Naive thymus-derived CD4-positive, alpha-beta T cell (primary cell): Measurements from ENCODE around the gene TSGA10. TPM values are rescaled to one million over a fixed set of nuclear protein-coding genes. Genes with fewer than 3 reads are reported as not detected.
"Not testable (repeated sequence)": the region's sequence is repeated elsewhere in the genome, so short reads cannot be mapped to it uniquely, and the experiment has no call there.

Experiments
- ATAC-seq: fragments of 150-1000 bp; cut with Tn5 transposase; 2 replicates; pipeline ENCODE4 v1.10.0; 2021; ENCODE audit warnings: mild to moderate bottlenecking, moderate library complexity
- CTCF ChIA-PET: fragments of 350-600 bp; sonication (Branson Sonifier 250); formaldehyde crosslinking; loops from one replicate; lab custom pipeline; 2021; ENCODE audit warnings: antibody characterized with exemption; lab: Charles Lee
- POLR2A ChIA-PET: fragments of 350-600 bp; sonication (Branson Sonifier 250); formaldehyde crosslinking; loops from one replicate; lab custom pipeline; 2021; ENCODE audit warnings: antibody characterized with exemption, inconsistent platforms; lab: Charles Lee
- DNase-seq, 9 donors: peaks; one replicate each; pipeline versions ENCODE4 v3.0.0 to v3.0.0-alpha.2; 2020 to 2022; ENCODE audit warnings: mixed read lengths in 1 of 9
- H3K27ac ChIP-seq: one replicate; pipeline ENCODE4 v1.7.0; 2013; ENCODE audit warnings: mild to moderate bottlenecking, low read depth, low read length, moderate library complexity
- H3K27me3 ChIP-seq, 2 donors: one replicate each; pipeline ENCODE4 v1.7.0; 2013; ENCODE audit warnings: low read length in 2 of 2, mild to moderate bottlenecking in 2 of 2, moderate library complexity in 2 of 2; ENCODE audit not compliant: control insufficient read depth in 2 of 2, insufficient read depth in 2 of 2
- H3K36me3 ChIP-seq, 3 experiments: 1 replicate in 2 of 3; 2 replicates in 1 of 3; pipeline ENCODE4 v1.7.0; 2013; ENCODE audit warnings: low read length in 3 of 3, mild to moderate bottlenecking in 3 of 3, moderate library complexity in 1 of 3; ENCODE audit not compliant: insufficient read depth in 3 of 3, control insufficient read depth in 2 of 3
- H3K4me1 ChIP-seq, 2 donors: one replicate each; pipeline ENCODE4 v1.7.0; 2013; ENCODE audit warnings: low read length in 2 of 2, mild to moderate bottlenecking in 2 of 2, moderate library complexity in 1 of 2; ENCODE audit not compliant: control insufficient read depth in 2 of 2, insufficient read depth in 2 of 2
- H3K4me3 ChIP-seq: 2 replicates; pipeline ENCODE4 v1.7.0; 2013; ENCODE audit warnings: mild to moderate bottlenecking, low read length
- H3K9me3 ChIP-seq, 3 experiments: 1 replicate in 2 of 3; 2 replicates in 1 of 3; pipeline ENCODE4 v1.7.0; 2013; ENCODE audit warnings: low read length in 3 of 3; ENCODE audit not compliant: control insufficient read depth in 2 of 3
- H3K27ac Mint-ChIP-seq, 9 donors: one replicate each; pipeline ENCODE4 v1.8.0; 2020 to 2022; ENCODE audit warnings: mixed read lengths in 9 of 9, mild to moderate bottlenecking in 8 of 9, moderate library complexity in 5 of 9, inconsistent platforms in 2 of 9
- H3K27me3 Mint-ChIP-seq, 5 donors: one replicate each; pipeline ENCODE4 v1.8.0; 2021 to 2022; ENCODE audit warnings: mixed read lengths in 5 of 5, mild to moderate bottlenecking in 1 of 5
- H3K36me3 Mint-ChIP-seq, 5 donors: one replicate each; pipeline ENCODE4 v1.8.0; 2020 to 2022; ENCODE audit warnings: mixed read lengths in 5 of 5, mild to moderate bottlenecking in 3 of 5, inconsistent platforms in 1 of 5
- H3K4me1 Mint-ChIP-seq, 7 donors: one replicate each; pipeline ENCODE4 v1.8.0; 2020 to 2022; ENCODE audit warnings: mixed read lengths in 7 of 7, mild to moderate bottlenecking in 3 of 7, inconsistent platforms in 1 of 7
- H3K4me3 Mint-ChIP-seq, 10 donors: one replicate each; pipeline ENCODE4 v1.8.0; 2020 to 2022; ENCODE audit warnings: mild to moderate bottlenecking in 10 of 10, mixed read lengths in 10 of 10, moderate library complexity in 6 of 10, inconsistent platforms in 2 of 10
- H3K9me3 Mint-ChIP-seq, 11 donors: one replicate each; pipeline ENCODE4 v1.8.0; 2020 to 2022; ENCODE audit warnings: mixed read lengths in 11 of 11, mild to moderate bottlenecking in 4 of 11, inconsistent platforms in 1 of 11, moderate library complexity in 1 of 11
- intact Hi-C, 2 donors: fragments of 100-400 bp; cut with micrococcal nuclease; formaldehyde crosslinking; loops; one replicate each; pipeline ENCODE4 v1.15.1; 2023
- polyA plus RNA-seq, 2 donors: library from polyadenylated mRNA; unstranded; fragments of 300-500 nt; fragmentation: Illumina TruSeq; gene quantifications; one replicate each; pipeline ENCODE4 v1.2.3, GENCODE V29; 2021
- total RNA-seq, 6 experiments: library from RNA in 5 of 6; stranded (reverse) in 5 of 6; gene quantifications; 1 replicate in 5 of 6; 2 replicates in 1 of 6; pipeline ENCODE4 v1.2.3 and lab custom pipeline; 2021 to 2026

The TSGA10 gene
- total and polyA plus RNA-seq, 7 experiments from 2014 or later, result 3.5 to 31.7 (median 18.6) TPM

DNA sequence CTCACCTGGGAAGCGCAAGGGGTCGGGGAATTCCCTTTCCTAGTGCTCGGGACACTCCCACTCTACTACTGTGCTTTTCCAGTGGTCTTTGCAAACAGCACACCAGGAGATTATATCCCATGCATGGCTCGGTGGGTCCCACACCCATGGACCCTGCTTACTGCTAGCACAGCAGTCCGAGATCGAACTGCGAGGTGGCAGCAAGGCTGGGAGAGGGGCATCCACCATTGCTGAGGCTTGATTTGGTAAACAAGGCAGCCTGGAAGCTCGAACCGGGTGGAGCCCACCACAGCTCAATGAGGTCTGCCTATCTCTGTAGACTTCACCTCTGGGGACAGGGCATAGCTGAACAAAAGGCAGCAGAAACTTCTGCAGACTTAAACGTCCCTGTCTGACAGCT is 154.0 kb downstream of the TSGA10 start:
- H3K27ac Mint-ChIP-seq, result no peak overlapping the region
- no peak overlapping the region for H3K27ac ChIP-seq
- no peak overlapping the region for H3K4me3 Mint-ChIP-seq
- CTCF ChIA-PET, result no interaction called here
- POLR2A ChIA-PET, result no interaction called here
- peaks cover 0 to 12% (median 0%) of the 10 kb centered on the region in 5 donors for H3K27me3 Mint-ChIP-seq
- H3K9me3 ChIP-seq, result no peaks in the 10 kb centered on the region
- no peaks in the 10 kb centered on the region for H3K4me1 ChIP-seq
- H3K9me3 Mint-ChIP-seq, result peaks cover 0 to 36% (median 19%) of the 10 kb centered on the region in 11 donors
- H3K4me1 Mint-ChIP-seq, result peaks cover 0 to 4% (median 0%) of the 10 kb centered on the region in 7 donors
- H3K4me3 ChIP-seq, result no peak overlapping the region
- intact Hi-C loops, result no loop called here
- peaks cover 3 to 40% (median 33%) of the 10 kb centered on the region in 5 donors for H3K36me3 Mint-ChIP-seq
- H3K36me3 ChIP-seq, result no peaks in the 10 kb centered on the region
- no peaks in the 10 kb centered on the region for H3K27me3 ChIP-seq
- DNase-seq (no peak), ATAC-seq (no peak)

GRCh38 chr2:98988695-98989094 is 166.0 kb downstream of the TSGA10 start:
- H3K9me3 Mint-ChIP-seq, POLR2A ChIA-PET: not testable (repeated sequence)

DNA sequence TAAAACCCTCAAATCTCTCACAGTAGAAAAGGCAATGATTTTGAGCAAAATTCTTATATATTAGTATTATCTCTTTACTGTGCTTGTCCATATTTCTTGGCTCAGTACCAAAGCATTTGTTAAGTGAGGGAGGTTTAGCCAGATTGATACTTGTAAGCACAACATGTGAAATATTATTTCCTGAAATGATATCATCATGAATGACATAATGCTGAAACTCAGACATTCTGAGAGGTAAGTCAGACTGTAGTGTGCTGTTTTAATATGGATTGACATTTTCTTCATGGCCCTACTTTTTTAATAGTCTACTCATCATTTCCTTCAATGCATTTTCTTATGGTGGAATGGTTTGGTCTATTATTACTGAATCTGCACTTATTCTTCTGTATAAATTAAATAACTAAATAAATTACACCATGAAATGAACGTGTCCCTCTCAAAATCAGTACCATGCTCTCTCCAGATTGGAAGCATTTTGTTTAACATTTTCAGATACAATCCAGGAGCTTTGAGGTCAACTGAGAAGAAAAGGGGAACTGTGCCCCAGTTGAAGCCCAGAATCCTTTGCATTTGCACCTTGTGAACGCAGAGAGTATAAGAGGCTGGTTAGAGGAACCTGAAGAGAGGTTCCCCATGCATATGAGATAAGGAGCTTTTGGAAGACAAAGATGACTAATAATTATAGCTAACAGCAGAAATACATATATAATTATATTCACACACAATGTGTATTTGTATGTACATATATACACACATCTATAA is 168.7 kb downstream of the TSGA10 start:
- Histone ChIP-seq H3K27ac (no peak overlapping the region), H3K4me1 (no peaks in the 10 kb centered on the region), H3K36me3 (no peaks in the 10 kb centered on the region), H3K9me3 (no peaks in the 10 kb centered on the region), H3K27me3 (no peaks in the 10 kb centered on the region), H3K4me3 (no peak overlapping the region)
- ATAC-seq (no peak), DNase-seq (no peak)
- no peak overlapping the region for H3K27ac Mint-ChIP-seq
- H3K4me1 Mint-ChIP-seq, result no peaks in the 10 kb centered on the region
- H3K27me3 Mint-ChIP-seq, result peaks cover 0 to 6% (median 0%) of the 10 kb centered on the region in 5 donors
- intact Hi-C loops, result no loop called here
- POLR2A ChIA-PET, result no interaction called here
- CTCF ChIA-PET, result no interaction called here
- peaks cover 0 to 11% (median 0%) of the 10 kb centered on the region in 11 donors for H3K9me3 Mint-ChIP-seq
- peaks cover 0 to 8% (median 4%) of the 10 kb centered on the region in 5 donors for H3K36me3 Mint-ChIP-seq
- H3K4me3 Mint-ChIP-seq, result no peak overlapping the region

More at GRCh38 chr2:98988695-98989094, 166.0 kb downstream of the TSGA10 start:
- H3K27ac ChIP-seq, H3K9me3 ChIP-seq, H3K36me3 ChIP-seq, ATAC-seq, H3K27ac Mint-ChIP-seq, DNase-seq, H3K27me3 ChIP-seq, CTCF ChIA-PET, H3K4me3 Mint-ChIP-seq, H3K4me1 Mint-ChIP-seq, H3K27me3 Mint-ChIP-seq, intact Hi-C loops, H3K4me3 ChIP-seq, H3K4me1 ChIP-seq: not testable (repeated sequence)
- peaks cover 0 to 16% (median 4%) of the 10 kb centered on the region in 5 donors for H3K36me3 Mint-ChIP-seq

- Histone ChIP-seq H3K27ac (no peak overlapping the region), H3K9me3 (peaks cover 0 to 19% (median under 1%) of the 10 kb centered on the region in 3 experiments), H3K4me1 (no peaks in the 10 kb centered on the region), H3K27me3 (peaks cover 0 to 13% of the 10 kb centered on the region in 2 donors), H3K36me3 (no peaks in the 10 kb centered on the region), H3K4me3 (no peak overlapping the region)
- H3K4me1 Mint-ChIP-seq, result no peaks in the 10 kb centered on the region
- DNase-seq (no peak), ATAC-seq (no peak)
- H3K27me3 Mint-ChIP-seq, result peaks cover 7 to 36% (median 25%) of the 10 kb centered on the region in 5 donors
- no peak overlapping the region for H3K27ac Mint-ChIP-seq
- peaks cover 3 to 41% (median 20%) of the 10 kb centered on the region in 5 donors for H3K36me3 Mint-ChIP-seq
- ChIA-PET CTCF (no interaction called here), POLR2A (no interaction called here)
- no peak overlapping the region for H3K4me3 Mint-ChIP-seq
- H3K9me3 Mint-ChIP-seq, result peaks cover 13 to 77% (median 40%) of the 10 kb centered on the region in 11 donors
- intact Hi-C loops, result no loop called here
Measured at GRCh38 chr2:98975611-98976010, 179.1 kb downstream of the TSGA10 start.

DNA sequence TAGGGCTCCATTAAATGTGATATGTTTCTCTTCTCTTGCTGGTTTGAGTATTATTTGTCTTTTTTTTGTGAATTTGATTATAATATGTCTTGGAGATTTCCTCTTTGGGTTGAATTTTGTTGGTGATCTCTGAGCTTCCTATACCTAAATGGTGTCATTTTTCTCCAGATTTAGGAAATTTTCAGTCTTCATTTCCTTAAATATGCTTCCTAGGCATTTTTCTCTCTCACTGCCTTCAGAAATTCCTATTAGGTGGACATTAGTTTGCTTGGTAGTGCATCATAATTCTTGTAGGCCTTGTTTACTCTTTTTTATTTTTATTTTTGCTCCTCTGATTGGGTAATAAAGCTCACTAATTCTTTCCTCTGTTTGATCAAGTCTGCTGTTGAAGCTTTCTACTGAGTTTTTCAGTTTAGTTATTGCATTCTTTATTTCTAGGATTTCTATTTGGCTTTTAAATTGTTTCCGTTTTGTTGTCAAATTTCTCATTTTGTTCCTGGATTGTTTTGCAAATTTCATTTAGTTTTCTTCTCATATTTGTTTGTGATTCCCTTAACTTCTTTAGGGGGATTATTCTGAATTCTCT is 182.1 kb downstream of the TSGA10 start:
- peaks cover 0 to 13% of the 10 kb centered on the region in 2 donors for H3K27me3 ChIP-seq
- Mint-ChIP-seq H3K27ac (no peak overlapping the region), H3K36me3 (peaks cover 2 to 53% (median 24%) of the 10 kb centered on the region in 5 donors), H3K4me1 (no peaks in the 10 kb centered on the region), H3K27me3 (peaks cover 13 to 49% (median 31%) of the 10 kb centered on the region in 5 donors), H3K9me3 (peaks cover 19 to 88% (median 48%) of the 10 kb centered on the region in 11 donors), H3K4me3 (no peak overlapping the region)
- POLR2A ChIA-PET, result no interaction called here
- H3K4me1 ChIP-seq, result no peaks in the 10 kb centered on the region
- no peak overlapping the region for H3K4me3 ChIP-seq
- H3K27ac ChIP-seq, result no peak overlapping the region
- DNase-seq (no peak), ATAC-seq (no peak)
- intact Hi-C loops, result no loop called here
- CTCF ChIA-PET, result interaction anchor here (1.0 kb wide), 1 partner anchor 23 kb away, joined by 4 read pairs; no protein-coding TSS in a partner anchor
- peaks cover 0 to 29% (median 5%) of the 10 kb centered on the region in 3 experiments for H3K9me3 ChIP-seq
- H3K36me3 ChIP-seq, result no peaks in the 10 kb centered on the region

GRCh38 chr2:98959810-98960507 is 194.8 kb downstream of the TSGA10 start:
- Histone ChIP-seq H3K27ac (no peak overlapping the region), H3K4me3 (no peak overlapping the region), H3K27me3 (no peaks in the 10 kb centered on the region), H3K36me3 (no peaks in the 10 kb centered on the region), H3K4me1 (no peaks in the 10 kb centered on the region), H3K9me3 (no peaks in the 10 kb centered on the region)
- ATAC-seq, result no peak
- CTCF ChIA-PET, result interaction anchor here (0.7 kb wide), 1 partner anchor 154 kb away, joined by 3 read pairs; no protein-coding TSS in a partner anchor
- Mint-ChIP-seq H3K9me3 (peaks cover 8 to 30% (median 16%) of the 10 kb centered on the region in 11 donors), H3K4me3 (no peak overlapping the region), H3K36me3 (peaks cover 0 to 12% (median 3%) of the 10 kb centered on the region in 5 donors), H3K4me1 (no peaks in the 10 kb centered on the region), H3K27me3 (peaks cover 0 to 18% (median 4%) of the 10 kb centered on the region in 5 donors), H3K27ac (no peak overlapping the region)
- DNase-seq, result no peak
- POLR2A ChIA-PET, result no interaction called here
- intact Hi-C loops, result no loop called here
